H9 (cell line): ENCODE data around the gene CD164L2. TPM values are rescaled to one million over a fixed set of nuclear protein-coding genes. Genes with fewer than 3 reads are reported as not detected.
A peak's percentile ranks its signal among the peaks of the same experiment; 100 is the strongest.

Source experiments
- DNase-seq: peaks from one replicate; pipeline ENCODE4 v3.0.0-alpha.2; 2017
- H2AFZ ChIP-seq: one replicate; pipeline ENCODE4 v1.6.1; 2013; ENCODE audit warnings: mild to moderate bottlenecking, low read length, control low read depth, moderate library complexity
- H2AK5ac ChIP-seq: 2 replicates; pipeline ENCODE4 v1.6.1; 2013; ENCODE audit warnings: low read length, control low read depth, mixed read lengths; ENCODE audit not compliant: insufficient read length
- H2BK120ac ChIP-seq: one replicate; pipeline ENCODE4 v1.6.1; 2013; ENCODE audit warnings: low read depth, mild to moderate bottlenecking, low read length, control low read depth, inconsistent platforms; ENCODE audit not compliant: poor library complexity, severe bottlenecking
- H2BK12ac ChIP-seq: 2 replicates; pipeline ENCODE4 v1.6.1; 2013; ENCODE audit warnings: low read length, control low read depth, mixed read lengths, low read depth; ENCODE audit not compliant: insufficient read length
- H2BK15ac ChIP-seq: 2 replicates; pipeline ENCODE4 v1.6.1; 2013; ENCODE audit warnings: low read depth, low read length, control low read depth
- H2BK20ac ChIP-seq: one replicate; pipeline ENCODE4 v1.6.1; 2013; ENCODE audit warnings: low read depth, mild to moderate bottlenecking, low read length, control low read depth, inconsistent platforms; ENCODE audit not compliant: poor library complexity, severe bottlenecking
- H2BK5ac ChIP-seq: 2 replicates; pipeline ENCODE4 v1.6.1; 2013; ENCODE audit warnings: low read length, control low read depth, mixed read lengths; ENCODE audit not compliant: insufficient read length
- H3K14ac ChIP-seq: 2 replicates; pipeline ENCODE4 v1.6.1; 2013; ENCODE audit warnings: low read length, control low read depth; ENCODE audit not compliant: insufficient read depth
- H3K18ac ChIP-seq: 2 replicates; pipeline ENCODE4 v1.6.1; 2013; ENCODE audit warnings: low read depth, mild to moderate bottlenecking, mixed read lengths, low read length, control low read depth; ENCODE audit not compliant: insufficient read length
- H3K23ac ChIP-seq: 2 replicates; pipeline ENCODE4 v1.6.1; 2013; ENCODE audit warnings: low read length, control low read depth, mixed read lengths, low read depth; ENCODE audit not compliant: insufficient read length
- H3K23me2 ChIP-seq: 2 replicates; pipeline ENCODE4 v1.6.1; 2013; ENCODE audit warnings: low read depth, mild to moderate bottlenecking, mixed read lengths, low read length, control low read depth; ENCODE audit not compliant: insufficient read length, poor library complexity, severe bottlenecking
- H3K27ac ChIP-seq: 2 replicates; pipeline ENCODE4 v1.5.1; 2013; ENCODE audit warnings: low read length, control low read depth, mixed read lengths, low read depth; ENCODE audit not compliant: insufficient read length
- H3K27me3 ChIP-seq: 2 replicates; pipeline ENCODE4 v1.6.1; 2013; ENCODE audit warnings: low read length, control low read depth, inconsistent platforms; ENCODE audit not compliant: insufficient read depth
- H3K4ac ChIP-seq: 2 replicates; pipeline ENCODE4 v1.6.1; 2013; ENCODE audit warnings: low read depth, mild to moderate bottlenecking, control low read depth, inconsistent platforms, low read length, moderate library complexity
- H3K4me1 ChIP-seq: 2 replicates; pipeline ENCODE4 v1.6.1; 2013; ENCODE audit warnings: low read length, control low read depth, inconsistent platforms; ENCODE audit not compliant: insufficient read depth
- H3K4me2 ChIP-seq: 2 replicates; pipeline ENCODE4 v1.6.1; 2013; ENCODE audit warnings: low read length, control low read depth, mixed read lengths; ENCODE audit not compliant: insufficient read length, insufficient read depth
- H3K56ac ChIP-seq: 2 replicates; pipeline ENCODE4 v1.6.1; 2013; ENCODE audit warnings: low read depth, mild to moderate bottlenecking, mixed read lengths, low read length, control low read depth; ENCODE audit not compliant: insufficient read length
- H3K79me1 ChIP-seq: 2 replicates; pipeline ENCODE4 v1.6.1; 2013; ENCODE audit warnings: low read depth, mild to moderate bottlenecking, moderate library complexity, low read length, control low read depth, inconsistent platforms; ENCODE audit not compliant: insufficient read depth, poor library complexity, severe bottlenecking
- H3K79me2 ChIP-seq: 2 replicates; pipeline ENCODE4 v1.6.1; 2013; ENCODE audit warnings: low read length, control low read depth, inconsistent platforms; ENCODE audit not compliant: insufficient read depth
- H3K9ac ChIP-seq: 2 replicates; pipeline ENCODE4 v1.6.1; 2013; ENCODE audit warnings: low read length, control low read depth, mixed read lengths; ENCODE audit not compliant: insufficient read length; ENCODE audit errors: extremely low read depth
- H3K9me3 ChIP-seq: one replicate; pipeline ENCODE4 v1.6.1; 2013; ENCODE audit warnings: low read depth, low read length, inconsistent platforms; ENCODE audit not compliant: control insufficient read depth
- H3T11ph ChIP-seq: one replicate; pipeline ENCODE4 v1.6.1; 2013; ENCODE audit warnings: mild to moderate bottlenecking, low read length, control low read depth, inconsistent platforms
- H4K20me1 ChIP-seq: one replicate; pipeline ENCODE4 v1.6.1; 2013; ENCODE audit not compliant: control insufficient read depth, insufficient read length, insufficient read depth
- H4K5ac ChIP-seq: 2 replicates; pipeline ENCODE4 v1.6.1; 2013; ENCODE audit warnings: low read depth, mild to moderate bottlenecking, mixed read lengths, low read length, control low read depth; ENCODE audit not compliant: insufficient read length
- H4K8ac ChIP-seq: replicated peaks from 2 replicates; pipeline ENCODE4 v1.6.1; 2013; ENCODE audit warnings: low read length, control low read depth, mixed read lengths, low read depth; ENCODE audit not compliant: insufficient read length
- H4K91ac ChIP-seq: 2 replicates; pipeline ENCODE4 v1.6.1; 2013; ENCODE audit warnings: low read depth, mild to moderate bottlenecking, moderate library complexity, mixed read lengths, low read length, control low read depth; ENCODE audit not compliant: insufficient read length
- H3K27ac Mint-ChIP-seq, 3 experiments: 2 replicates in 2 of 3; 3 replicates in 1 of 3; pipeline ENCODE4 v1.8.0; 2020 to 2021; ENCODE audit warnings: mixed read lengths in 3 of 3, mild to moderate bottlenecking in 1 of 3, moderate library complexity in 1 of 3
- H3K27me3 Mint-ChIP-seq: 2 replicates; pipeline ENCODE4 v1.8.0; 2021; ENCODE audit warnings: low read depth, mild to moderate bottlenecking, moderate library complexity, mixed read lengths
- H3K36me3 Mint-ChIP-seq, 3 experiments: 2 replicates in 2 of 3; 3 replicates in 1 of 3; pipeline ENCODE4 v1.8.0; 2020 to 2021; ENCODE audit warnings: low read depth in 3 of 3, mixed read lengths in 3 of 3; ENCODE audit not compliant: insufficient read depth in 1 of 3
- H3K4me1 Mint-ChIP-seq, 2 experiments: 2 replicates each; pipeline ENCODE4 v1.8.0; 2020; ENCODE audit warnings: mixed read lengths in 2 of 2
- H3K4me3 Mint-ChIP-seq, 2 experiments: 2 replicates in 1 of 2; 3 replicates in 1 of 2; pipeline ENCODE4 v1.8.0; 2020 to 2021; ENCODE audit warnings: mild to moderate bottlenecking in 2 of 2, mixed read lengths in 2 of 2, moderate library complexity in 1 of 2
- H3K9me3 Mint-ChIP-seq, 2 experiments: 2 replicates in 1 of 2; 3 replicates in 1 of 2; pipeline ENCODE4 v1.8.0; 2020; ENCODE audit warnings: mild to moderate bottlenecking in 2 of 2, mixed read lengths in 2 of 2, moderate library complexity in 1 of 2
- CTCF ChIP-seq: fragments of 200-600 bp; sonication (generic); conservative IDR thresholded peaks from 3 replicates; pipeline ENCODE4 v1.8.0; 2021; ENCODE audit warnings: antibody characterized with exemption, mild to moderate bottlenecking
- WGBS: extraction: QIAGEN DNeasy Blood & Tissue Kit; methylation state at CpG from one replicate; pipeline ENCODE4 v1.1.7; 2013; ENCODE audit warnings: missing lambda C conversion rate, low lambda C conversion rate, mixed read lengths; ENCODE audit not compliant: insufficient read length; ENCODE audit errors: extremely low coverage; 5-methylcytosine and 5-hydroxymethylcytosine counted together
- total RNA-seq: library from RNA; stranded (reverse); gene quantifications from 2 replicates; pipeline ENCODE4 v1.2.1, GENCODE V29; 2021

Gene CD164L2
- total RNA-seq, 1 experiment from 2014 or later = 1.2 TPM

- Mint-ChIP-seq H3K27me3 (no peaks in the 10 kb centered on the region), H3K4me3 (no peak overlapping the region), H3K27ac (peak overlapping the region in 1 of 3 experiments; percentile 73; a peak in 1 of 7 replicates), H3K4me1 (no peaks in the 10 kb centered on the region), H3K9me3 (no peaks in the 10 kb centered on the region), H3K36me3 (peaks cover 25 to 58% (median 51%) of the 10 kb centered on the region in 3 experiments; a peak in 6 of 7 replicates)
- no peak overlapping the region for H2BK12ac ChIP-seq
- no peak overlapping the region for H2BK5ac ChIP-seq
- peaks cover 3% of the 10 kb centered on the region for H3K79me1 ChIP-seq
- H3K23ac ChIP-seq = no peak overlapping the region
- no peak overlapping the region for H3T11ph ChIP-seq
- H3K9ac ChIP-seq = no peak overlapping the region
- H3K79me2 ChIP-seq = peaks cover 2% of the 10 kb centered on the region; the same call in 1 of the 2 replicates
- H3K4me1 ChIP-seq = no peaks in the 10 kb centered on the region
- H3K4ac ChIP-seq = no peak overlapping the region
- no peak overlapping the region for H2AFZ ChIP-seq
- TF ChIP-seq CTCF = peak; percentile 96
- H2BK120ac ChIP-seq = no peak overlapping the region
- no peak overlapping the region for H3K18ac ChIP-seq
- H3K9me3 ChIP-seq = no peaks in the 10 kb centered on the region
- no peak overlapping the region for H4K8ac ChIP-seq
- no peaks in the 10 kb centered on the region for H3K27me3 ChIP-seq
- H3K14ac ChIP-seq = no peak overlapping the region
- H4K91ac ChIP-seq = no peak overlapping the region
- no peak overlapping the region for H3K56ac ChIP-seq
- no peak overlapping the region for H2AK5ac ChIP-seq
- no peaks in the 10 kb centered on the region for H4K20me1 ChIP-seq
- H3K27ac ChIP-seq = no peak overlapping the region
- H3K23me2 ChIP-seq = no peaks in the 10 kb centered on the region
- peak; percentile 73 for DNase-seq
- WGBS = no CpG with 5 or more reads among the region's 11 CpGs
- no peak overlapping the region for H4K5ac ChIP-seq
- no peak overlapping the region for H2BK15ac ChIP-seq
- H3K4me2 ChIP-seq = no peak overlapping the region
- H2BK20ac ChIP-seq = no peak overlapping the region
Observed at GRCh38 chr1:27332536-27333281, 50.4 kb downstream of the CD164L2 start.
